NCI-H2171 (cell line): ENCODE measurements around the gene ITGB4.
A peak's percentile ranks its signal among the peaks of the same experiment; 100 is the strongest.

Experiments used
- DNase-seq: peaks from one replicate; lab custom pipeline; 2025; lab: John Stamatoyannopoulos, UW

The ITGB4 gene

DNA sequence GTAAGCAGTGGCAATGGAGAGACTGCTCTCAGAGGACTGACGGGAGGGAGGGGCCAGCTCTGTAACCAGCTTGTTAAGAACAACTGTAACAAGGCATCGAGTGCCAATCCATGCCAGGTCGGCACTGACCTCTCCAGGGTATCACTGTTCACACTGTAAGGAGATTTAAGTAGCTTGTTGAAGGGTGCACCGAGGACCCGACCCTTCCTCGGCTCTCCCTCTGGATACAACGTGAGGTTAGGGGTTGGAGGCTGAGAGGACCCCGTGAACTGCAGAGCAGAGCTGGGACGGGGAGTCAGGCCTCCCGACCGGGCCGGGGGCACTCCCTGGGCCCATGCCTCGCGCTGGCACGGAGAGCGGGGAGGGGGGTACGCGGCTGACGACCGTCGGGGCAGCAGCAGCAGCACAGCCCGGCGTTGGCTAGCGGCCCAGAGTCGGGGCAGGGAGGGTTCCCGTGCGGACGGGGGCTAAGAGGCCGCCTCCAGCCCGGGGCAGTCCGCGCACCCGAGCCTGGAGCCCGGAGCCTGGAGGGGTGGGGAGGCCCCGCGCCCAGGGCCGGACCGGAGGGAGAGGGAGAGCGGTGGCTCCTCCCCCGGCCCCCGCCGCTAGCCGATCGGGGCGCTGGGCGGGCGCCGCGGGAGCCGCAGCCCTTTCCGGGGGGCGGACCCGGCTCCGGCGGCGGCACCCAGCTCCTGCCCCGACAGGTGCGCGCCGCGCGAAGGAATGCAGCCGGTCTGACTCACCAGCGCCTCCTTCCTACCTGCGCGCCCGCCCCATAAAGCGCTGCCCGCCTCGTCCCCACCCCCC, at the start of gene ITGB4:
TSS of gene ITGB4 (plus strand) at position 804 of the 807 bp plus-strand sequence. CDS start 3,245 bp downstream, outside the sequence.
- DNase-seq: peak; percentile 12

DNA sequence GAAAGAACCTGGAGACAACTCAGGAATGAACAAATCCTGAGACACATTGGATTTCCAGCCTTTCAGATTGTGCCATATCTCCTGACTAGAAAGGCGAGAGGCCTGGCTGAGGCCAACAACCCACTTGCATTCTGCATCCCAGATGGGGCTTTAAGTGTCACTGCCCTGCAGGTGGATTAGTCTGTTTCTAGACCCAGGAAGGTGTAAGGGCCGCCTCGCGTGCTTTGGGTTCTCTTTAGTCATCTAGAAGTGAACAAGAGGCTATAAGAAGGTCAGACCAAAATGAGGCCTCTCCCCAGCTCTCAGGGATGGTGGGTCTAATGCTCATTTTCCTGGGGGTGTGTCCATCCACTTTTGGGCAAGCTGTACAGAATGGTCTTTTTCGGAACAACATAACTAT, 49.2 kb upstream of the ITGB4 start:
- no peak for DNase-seq

DNA sequence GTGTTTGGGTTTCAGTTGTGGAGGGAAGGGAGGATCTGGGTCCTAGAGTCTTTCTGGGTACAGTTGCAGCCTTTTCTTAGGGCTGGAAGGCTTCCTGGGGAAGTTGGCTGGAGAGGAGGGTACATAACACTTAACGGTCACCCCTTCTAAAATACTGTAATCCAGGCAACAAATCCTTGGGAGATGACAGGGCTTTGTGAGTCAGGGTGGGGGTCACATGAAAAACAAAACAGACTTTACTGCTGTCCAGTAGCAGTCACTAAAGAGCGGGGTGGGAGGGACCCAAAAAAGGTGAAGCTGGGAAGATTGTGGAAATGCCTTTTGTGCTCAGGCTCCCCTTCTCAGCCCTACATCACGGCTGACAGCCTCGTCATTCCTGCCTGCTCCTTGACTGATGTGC, 47.8 kb upstream of the ITGB4 start:
- DNase-seq: no peak

DNA sequence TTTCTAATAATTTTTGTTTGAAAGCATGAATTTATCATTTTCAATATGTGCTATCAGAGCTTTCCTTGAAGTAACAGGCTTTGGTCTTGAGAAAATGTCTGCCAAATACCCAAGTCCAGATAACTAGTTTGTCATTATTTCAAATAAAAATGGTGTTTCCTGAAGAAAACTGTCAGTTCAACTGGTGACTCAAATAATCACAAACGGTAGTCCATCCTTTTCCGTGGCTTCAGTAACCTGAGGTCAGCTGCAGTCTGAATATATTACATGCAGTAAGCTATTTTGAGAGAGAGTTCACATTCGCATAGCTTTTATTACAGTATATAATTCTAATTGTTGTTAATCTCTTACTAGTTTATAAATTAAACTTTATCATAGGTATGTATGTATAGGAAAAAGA, 44.8 kb upstream of the ITGB4 start:
- DNase-seq: no peak

DNA sequence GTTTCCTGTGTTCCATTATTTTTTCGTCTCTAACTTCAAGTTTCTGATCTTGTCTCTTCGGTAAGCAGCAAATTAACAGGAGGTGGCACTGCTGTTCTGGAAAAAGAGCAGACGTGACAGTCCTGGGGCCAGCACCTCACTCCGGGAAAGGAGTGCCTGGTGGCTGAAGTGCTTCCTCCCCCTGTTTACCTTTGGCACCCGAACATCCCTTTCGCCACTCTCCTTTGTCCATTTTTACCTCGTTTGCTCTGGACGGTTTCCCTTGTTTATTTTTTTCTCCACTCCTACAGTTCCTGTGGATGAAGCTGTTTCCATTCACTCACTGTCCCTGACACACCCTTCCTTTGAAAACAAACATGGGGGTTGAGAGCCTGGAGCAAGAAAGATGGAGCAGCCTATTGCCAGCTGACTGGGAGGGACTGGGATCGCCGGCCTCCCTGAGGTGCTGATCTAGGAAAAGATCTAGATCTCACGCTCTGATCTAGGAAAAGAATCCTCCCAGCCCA, 41.5 kb upstream of the ITGB4 start:
- no peak for DNase-seq

DNA sequence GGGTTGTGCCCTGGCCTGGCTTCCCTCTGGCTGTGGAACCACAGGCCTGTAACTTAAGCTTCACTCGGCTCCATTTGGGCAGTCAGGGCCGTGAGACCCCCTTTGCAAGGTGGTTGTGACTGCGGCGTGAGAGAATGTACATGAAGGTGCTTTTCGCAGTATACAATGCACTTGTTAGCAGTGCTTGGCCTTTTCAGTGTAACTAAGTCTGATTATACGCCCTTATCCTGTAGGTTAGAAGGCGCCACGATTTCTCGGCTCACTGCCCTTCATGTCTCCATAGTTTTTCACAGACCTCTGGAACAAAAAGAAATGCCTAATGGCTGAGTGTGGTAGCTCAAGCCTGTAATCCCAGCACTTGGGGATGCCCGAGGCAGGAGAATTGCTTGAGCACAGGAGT, 40.8 kb upstream of the ITGB4 start:
- DNase-seq: no peak

DNA sequence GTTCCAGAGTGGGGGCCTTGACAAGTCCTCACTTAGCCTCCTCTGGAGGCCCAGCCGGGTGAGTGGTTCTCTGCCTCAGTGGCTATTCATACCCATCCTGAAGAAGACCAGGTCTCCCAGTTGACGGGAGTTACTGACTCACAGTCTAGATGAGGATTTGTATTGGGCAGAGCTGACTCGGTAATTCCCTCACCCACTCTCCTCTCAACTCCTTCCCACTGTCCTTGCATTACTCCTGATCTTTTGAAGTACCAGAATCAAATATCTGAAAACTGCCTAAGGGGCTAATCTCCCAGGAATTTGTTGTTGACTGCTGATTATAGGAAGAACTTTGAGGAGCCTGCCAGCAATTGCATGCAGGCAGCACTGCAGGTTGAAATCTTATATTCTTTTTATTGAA, 40.0 kb upstream of the ITGB4 start:
- DNase-seq: no peak

DNA sequence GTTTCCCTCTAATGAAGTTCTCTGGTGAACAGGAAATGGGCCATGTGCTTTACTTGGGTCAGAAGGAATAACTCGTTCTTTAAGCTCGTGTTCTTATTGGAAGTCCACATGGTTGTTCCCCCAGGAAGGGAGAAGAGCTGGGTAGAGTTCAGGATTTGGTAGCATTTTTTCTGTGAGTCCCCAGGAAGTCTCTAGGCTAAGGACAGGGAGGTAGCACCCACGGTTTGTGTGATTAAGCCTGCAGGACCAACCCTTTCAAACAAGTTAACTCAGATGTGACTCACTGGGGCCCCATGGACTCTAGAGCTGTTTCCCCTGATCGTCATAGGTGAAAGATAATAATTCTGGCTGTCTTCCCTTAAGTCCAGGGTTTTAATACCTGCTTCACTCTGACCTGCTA, 37.7 kb upstream of the ITGB4 start:
- no peak for DNase-seq

DNA sequence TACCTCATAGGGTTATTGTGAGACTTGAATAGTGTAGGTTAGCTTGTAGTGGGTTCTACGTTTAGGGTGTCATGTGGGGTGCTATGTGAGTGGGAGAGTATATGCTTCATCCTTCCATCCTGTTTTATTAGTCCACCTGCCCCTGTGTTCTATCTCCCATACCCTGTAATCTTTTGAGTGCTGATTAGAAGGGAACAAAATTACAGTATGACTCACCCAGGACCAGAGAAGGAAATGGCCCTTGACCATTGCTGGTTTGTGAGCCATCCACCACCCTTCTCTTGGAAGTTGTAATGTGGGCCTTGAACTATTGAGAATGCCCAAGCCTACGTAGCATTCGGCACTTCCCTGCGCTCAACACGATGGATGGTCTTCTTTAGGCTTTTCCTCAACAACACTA, 37.0 kb upstream of the ITGB4 start:
- no peak for DNase-seq

DNA sequence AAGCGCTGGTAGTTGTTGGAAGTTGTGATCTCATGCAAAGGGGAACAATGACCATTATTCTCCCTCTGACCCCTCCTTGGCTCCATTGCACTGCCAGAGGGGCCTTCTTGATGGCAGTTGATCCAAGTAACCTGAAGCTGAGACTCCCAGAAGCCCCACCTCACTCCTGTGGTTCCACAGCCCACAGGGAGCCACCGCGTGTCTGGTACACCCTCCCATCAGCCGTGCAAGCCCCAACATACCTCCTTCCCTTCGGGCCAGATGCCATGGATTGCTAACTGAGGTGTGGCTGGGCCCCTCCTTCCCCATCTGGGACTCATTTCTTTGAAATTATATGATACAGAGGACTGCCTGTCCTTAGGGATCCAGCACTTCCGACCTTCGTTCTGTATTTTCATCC, 36.3 kb upstream of the ITGB4 start:
- DNase-seq: peak; percentile 96

DNA sequence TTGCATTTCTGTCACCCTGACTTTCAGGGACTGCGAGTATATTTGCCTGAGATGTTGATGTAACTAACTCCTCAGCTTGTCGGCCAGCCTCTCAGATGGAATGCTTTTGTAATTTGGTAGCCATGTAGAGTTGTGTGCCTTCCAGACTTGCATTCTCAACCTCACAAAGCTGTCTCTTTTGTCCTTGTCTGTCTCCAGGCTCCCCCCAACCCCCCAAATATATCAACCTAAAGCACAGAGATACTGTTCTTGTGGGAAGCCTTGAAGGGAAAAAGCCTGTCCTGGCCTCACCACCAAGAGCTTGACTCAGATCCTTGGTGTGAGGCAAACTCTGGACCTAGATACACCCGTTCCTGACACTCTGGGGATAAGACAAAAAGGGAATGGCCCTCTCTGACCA, 35.8 kb upstream of the ITGB4 start:
- DNase-seq: no peak

DNA sequence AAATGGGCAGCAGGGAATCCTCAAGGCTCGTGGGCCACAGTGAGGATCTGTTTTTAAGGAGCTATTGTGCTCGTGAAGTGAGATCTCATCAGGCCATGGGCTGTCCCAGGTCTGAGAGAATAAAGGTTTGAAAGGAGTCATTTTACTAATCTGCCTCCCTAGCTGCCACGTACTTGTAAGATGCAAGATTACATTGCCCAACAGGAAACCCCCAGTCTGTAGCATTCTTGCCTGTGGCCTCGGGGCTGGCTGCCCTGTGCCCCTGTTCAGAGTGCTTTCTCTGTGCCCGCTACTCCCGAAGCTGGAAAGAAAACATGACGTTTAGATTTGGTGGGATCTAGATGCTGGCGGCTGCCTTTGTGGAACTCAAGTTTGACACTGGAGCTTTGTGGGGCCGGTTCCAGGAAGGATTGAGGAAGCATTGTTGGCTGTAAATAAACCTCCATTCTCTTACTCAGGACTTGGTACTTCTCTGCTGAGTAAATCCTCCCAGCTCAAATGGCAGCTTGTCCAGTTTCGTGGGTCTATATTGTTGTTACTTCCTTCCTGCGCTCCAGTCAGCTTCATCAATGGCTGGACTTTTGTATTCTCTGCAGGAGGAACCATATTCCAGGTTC, 32.9 kb upstream of the ITGB4 start:
- DNase-seq: no peak

DNA sequence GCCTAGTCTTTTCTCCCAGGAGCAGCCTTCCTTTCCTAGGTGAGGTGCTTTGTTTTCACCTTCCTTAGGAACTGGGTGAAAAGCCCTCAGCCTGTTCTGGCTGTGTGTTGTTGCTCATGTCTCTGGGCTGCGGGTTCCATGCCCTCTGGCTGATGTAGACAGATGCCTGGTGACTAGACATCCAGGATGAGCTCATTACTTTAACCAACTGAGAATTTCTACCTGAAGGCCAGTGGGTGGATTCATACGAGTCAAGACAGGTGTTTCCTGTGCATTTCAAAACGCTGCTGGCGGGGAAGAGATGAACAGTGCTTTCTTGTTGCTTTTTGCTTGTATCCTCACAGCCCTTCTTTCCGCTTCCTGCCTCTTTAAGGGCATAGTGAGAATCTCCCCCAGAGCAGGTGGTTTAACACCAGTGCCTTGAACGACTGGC, 31.8 kb upstream of the ITGB4 start:
- DNase-seq: no peak

DNA sequence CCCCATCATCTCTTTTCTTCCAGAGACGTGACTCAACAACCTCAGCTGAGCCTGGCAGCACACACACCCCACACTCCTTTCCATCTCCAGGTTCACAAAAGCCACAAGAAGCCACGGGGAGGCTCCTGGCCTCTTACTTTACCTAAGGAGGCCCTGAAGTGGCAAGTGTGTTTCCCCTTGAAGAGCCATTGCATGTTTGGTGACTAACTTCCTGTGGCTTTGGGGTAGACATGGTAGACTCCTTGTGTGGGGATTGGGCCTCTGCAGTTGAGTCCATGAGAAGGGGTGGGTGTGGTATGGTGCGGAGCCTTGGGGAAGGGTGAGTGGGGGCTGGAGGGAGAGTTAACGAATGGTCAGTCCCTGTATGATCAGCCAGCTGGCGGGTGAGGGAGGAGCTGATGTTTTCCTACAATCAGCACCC, 29.9 kb upstream of the ITGB4 start:
- no peak for DNase-seq

DNA sequence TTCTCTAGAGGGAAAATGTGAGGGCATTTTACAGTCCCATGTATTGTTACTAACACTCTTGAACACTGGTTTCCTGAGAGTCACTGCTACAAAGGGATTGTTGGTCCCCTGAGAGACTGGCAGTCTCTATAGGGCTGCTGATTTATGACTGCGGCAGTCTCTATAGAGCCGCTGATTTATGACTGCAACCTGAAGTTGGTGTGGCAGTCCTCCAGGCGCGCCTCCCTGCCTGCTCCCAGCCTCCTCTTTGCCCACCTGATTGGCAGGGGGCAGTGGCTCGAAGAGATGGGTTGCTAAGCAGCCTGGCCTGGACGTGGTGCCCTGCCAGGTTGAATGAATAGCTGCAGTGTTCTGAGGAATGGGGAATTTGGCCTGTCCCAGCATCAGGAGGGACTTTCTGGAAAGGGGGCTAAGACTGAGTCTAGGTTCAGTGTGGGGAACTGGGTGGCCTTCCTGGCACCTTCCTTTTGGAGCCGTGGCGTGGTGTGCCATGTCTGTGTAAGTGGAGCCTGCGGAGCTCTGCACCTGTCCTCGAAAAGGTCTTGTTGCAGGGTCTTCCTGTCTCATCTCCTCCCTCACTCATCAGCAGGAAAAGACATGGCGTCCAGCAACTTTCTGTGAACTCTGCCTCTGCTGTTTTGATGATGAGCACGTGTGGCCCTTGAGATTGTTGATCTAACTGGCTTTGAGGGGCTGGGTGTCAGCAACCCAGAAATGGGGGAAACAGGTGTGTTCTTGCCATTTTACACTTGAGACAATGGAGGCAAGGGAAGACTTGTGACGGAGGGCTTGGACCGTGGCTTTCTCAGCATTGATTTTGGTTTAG, 29.2 kb upstream of the ITGB4 start:
- no peak for DNase-seq

DNA sequence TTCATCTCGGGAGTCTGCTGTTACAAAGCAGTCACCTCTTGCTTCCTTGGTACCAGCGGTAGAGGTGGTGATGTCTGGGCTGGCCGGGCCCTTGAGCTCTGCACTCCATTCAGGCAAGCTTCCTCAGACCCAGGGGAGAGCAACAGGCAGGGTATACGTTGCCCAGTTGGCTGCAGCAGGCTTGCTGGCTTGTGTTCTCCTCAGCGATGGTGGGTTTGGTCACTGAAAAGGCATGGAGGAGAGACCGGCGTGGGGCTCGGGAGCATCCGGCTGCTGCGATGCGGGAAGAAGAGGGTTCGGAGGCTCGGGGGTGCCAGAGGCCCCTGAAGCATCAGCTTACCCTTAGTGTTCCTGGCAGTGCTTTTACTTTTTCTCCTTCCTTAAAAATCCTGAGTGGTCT, 28.3 kb upstream of the ITGB4 start:
- no peak for DNase-seq

DNA sequence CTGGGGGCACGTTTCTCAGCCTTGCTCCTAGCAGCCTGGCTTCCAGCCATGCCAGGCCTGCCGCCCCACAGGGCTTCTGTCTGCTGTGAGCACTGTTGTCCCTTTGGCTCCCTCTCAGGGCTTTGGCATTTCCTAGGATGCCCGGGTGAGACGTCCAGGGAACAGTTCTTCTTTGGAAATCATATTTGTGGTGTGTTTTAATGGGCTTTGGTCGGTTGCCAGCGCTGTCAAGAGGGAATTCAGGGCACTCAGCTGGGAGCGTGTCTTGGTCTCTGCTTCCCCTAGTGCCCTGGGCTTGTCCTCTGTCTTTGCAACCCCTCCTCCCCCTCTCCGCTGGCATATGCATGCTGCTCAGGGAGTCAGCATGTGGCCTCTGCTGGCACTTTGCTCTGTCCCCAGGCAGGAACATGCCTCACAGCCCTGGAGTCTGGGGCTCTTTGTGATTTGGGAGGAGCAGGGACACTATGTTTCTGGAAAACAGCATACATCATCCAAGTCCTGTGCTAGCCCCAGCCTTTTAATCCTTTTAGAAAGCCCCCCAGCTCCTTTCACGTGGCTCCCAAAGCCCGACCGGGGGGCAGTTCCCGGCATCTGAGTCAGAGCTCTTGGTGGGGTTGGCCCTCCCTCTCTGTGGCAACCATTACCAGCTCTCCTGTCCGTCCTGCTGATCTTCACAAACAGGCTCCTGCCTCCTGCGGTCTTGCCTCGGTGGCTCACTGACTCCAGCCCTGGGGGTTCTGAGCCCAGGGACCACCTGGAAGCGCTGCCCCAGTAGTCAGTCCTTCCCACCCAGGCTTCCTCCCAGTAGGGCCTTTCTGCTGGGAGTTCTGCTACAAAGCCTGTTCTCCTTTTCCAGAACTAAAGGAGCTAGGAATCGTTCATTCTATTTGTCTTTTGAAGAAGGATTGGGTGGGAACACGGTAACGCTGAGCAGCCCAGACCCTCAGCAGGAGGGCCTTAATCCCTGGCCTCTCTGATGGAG, 27.5 kb upstream of the ITGB4 start:
- peak; percentile 40 for DNase-seq

DNA sequence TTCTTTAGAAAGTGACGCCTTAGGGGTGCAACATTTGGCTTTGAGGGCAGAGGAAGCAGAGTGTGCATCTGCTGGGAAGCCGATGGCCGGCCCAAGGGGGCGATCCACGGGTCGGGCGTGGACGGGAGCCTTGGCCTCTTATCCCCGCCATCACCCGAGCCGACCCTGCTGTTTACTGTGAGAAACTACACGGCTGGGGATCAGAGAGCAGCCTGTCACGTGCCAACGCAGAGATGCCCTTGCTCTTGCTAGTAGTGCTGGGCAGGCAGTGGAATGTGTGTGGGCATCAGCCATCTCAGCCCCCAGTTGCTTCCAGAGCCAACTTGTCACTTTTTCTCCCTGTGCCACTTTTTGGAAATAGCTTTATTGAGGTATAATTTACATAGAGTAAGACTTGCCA, 26.7 kb upstream of the ITGB4 start:
- DNase-seq: no peak

DNA sequence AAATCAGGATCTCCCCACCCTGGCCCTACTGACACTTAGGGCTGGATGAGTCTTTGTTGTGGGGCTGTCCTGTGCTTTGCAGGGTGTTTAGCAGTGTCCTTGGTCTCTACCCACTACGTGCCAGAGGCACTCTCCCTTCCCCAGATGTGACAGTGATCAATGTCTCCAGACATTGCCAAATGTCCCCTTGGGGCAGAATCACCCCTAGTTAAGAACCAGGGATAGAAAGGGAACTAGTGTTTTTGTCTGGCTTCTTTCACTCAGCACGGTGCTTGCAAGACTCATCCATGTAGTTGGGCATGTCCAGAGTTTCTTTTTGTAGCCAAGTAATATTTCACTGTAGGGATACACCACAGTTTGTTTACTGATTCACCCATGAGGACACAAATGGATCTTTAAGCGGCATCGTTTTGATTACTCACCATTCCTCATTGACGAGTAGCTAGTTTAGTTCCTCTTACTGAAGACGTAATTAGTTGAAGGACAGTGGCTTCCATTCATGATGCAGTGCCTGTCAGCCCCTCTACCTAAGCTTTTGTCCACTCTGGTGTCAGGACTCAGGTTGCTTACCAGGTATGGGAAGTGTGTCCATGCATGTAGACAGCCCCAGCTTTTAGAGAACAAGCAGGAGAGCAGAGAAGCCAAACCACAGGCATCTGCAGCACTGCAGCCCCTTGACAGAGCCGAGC, 26.0 kb upstream of the ITGB4 start:
- no peak for DNase-seq

DNA sequence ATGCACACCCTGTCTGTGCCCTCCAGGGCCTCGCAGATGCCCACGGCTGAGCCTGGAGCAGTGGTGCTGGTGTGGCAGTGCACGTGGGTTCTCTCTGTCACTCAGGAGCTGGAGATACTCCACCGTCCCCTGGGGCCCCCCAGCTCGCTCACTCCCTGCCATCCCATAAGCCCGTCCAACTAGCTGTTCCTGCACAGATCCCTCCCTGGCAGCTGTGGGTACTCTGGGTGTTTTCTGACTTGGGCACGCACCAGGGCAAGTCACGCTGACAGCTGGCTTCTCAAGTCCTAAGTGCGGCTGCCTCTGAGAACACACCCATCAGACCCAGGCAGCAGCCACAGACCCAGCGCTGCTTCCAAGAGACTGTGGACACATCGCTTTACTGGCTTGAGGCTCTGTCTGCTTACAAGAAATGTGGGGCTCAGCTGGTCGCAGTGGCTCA, 25.4 kb upstream of the ITGB4 start:
- no peak for DNase-seq
